ENCODE measurements around the gene RSRC1.

The RSRC1 gene

DNA sequence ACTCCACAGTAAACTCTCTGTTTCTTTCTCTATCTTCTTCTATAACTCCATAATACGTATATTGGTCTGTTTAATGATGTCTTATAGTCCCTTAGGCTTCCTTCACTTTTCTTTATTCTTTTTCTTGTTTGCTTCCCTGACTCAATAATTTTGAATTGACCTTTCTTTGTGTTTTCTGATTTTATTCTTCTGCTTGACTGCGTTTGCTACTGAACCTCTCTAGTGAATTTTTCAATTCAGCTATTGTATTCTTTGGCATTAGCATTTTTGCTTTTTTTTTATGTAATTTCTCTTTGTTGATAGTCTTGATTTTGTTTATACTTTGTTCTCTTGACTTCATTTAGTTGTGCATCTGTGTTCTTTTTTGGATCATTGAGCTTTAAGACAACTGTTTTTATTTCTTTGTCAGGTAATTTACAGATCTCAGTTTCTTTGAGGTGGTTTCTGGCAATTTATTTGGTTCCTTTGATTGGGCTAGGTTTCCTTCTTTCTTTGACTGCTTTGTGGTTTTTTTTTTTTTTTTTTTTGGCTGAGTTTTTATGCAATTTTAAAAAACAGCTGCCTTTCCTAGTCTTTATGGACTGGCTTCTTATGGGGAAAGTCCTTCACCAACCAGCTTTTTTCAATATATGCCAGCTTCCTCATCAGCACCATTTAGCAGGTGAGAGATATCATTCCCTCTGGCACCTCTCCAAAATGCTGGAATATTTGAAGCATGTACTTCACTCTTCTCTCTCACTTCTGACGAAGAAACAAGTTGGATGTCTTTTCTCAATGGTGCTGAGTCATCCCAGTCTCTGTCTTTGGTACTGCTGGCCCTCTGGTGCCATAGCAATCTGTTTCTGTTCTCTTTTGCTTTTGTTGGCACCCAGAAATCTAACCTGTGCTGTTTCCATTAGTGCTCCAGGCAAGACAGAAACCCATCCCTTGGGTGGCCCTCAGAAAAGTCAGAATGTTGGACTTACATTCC lies 17.6 kb downstream of the RSRC1 start:
- DNase-seq (ENCODE audit: low read depth in 3 of 3), result no peak

GRCh38 chr3:158128755-158129154 lies 18.9 kb downstream of the RSRC1 start:
- no peak for DNase-seq (ENCODE audit: low read depth in 3 of 3)

- no peak for DNase-seq (ENCODE audit: low read depth in 3 of 3)
Measured at GRCh38 chr3:158134363-158134762, 24.5 kb downstream of the RSRC1 start.

GRCh38 chr3:158140396-158140795 lies 30.5 kb downstream of the RSRC1 start:
- no peak for DNase-seq (ENCODE audit: low read depth in 3 of 3)

DNA sequence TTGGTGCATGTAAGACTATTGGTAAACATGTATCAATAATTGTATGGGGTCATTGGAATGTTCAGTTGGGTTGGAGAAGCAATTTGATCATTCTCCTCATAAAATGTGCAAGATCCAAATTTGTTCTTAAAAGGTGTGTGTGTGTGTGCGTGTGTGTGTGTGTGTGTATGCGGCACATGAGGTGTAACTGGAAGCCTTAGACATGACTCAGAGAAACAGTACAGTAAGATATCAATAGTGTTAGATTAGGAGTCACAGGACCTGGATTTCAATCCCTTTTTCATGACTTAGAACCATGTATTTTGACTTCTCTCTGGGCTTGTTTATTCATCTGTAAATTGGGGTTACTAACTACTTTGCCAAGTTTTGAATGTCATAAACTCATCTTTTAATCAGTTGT lies 38.3 kb downstream of the RSRC1 start:
- DNase-seq (ENCODE audit: low read depth in 3 of 3), result no peak

DNA sequence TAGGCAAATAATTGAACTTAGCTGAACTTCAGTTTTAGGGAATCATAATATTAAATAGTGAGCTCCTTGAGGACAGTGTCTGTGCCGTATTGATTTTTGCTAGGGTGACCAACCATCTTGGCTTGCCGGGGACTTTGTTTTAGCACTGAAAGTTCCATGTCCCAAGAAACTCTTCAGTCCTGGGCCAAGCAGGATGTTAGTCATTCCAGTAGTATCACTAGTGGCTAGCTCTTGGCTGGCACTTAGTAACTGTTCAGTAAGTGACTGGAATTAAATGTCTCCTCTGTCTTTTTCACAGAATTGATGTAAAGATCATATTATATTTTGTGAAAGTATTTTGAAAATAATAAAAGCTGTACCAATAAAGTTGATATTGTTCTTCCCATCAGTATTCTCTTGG lies 42.3 kb downstream of the RSRC1 start:
- DNase-seq (ENCODE audit: low read depth in 3 of 3), result no peak

- DNase-seq (ENCODE audit: low read depth in 3 of 3), result no peak
Measured at GRCh38 chr3:158158969-158159368, 49.1 kb downstream of the RSRC1 start.

- DNase-seq (ENCODE audit: low read depth in 3 of 3), result no peak
Measured at GRCh38 chr3:158159714-158160113, 49.8 kb downstream of the RSRC1 start.

- no peak for DNase-seq (ENCODE audit: low read depth in 3 of 3)
Measured at GRCh38 chr3:158160958-158161357, 51.1 kb downstream of the RSRC1 start.

GRCh38 chr3:158165141-158165655 lies 55.3 kb downstream of the RSRC1 start:
- no peak for DNase-seq (ENCODE audit: low read depth in 3 of 3)

DNA sequence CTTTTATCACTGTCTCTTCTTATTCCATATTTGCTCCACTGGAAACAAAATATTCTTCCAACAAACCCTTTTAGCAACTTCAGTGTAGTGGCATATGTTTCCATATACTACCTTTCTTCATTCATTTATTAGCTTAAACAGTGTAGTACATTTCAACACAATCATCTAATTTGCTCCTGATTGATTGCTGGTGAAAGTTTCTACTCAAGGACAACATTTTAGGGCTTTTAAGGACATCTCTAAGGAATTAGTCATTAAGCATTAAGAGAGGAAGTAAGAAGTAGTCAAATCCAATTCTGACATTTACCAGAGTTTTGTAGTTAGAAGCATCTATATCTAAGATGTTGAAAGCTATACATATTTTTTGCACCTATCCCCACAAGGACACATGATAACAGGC lies 55.8 kb downstream of the RSRC1 start:
- no peak for DNase-seq (ENCODE audit: low read depth in 3 of 3)

GRCh38 chr3:158166223-158166622 lies 56.3 kb downstream of the RSRC1 start:
- DNase-seq (ENCODE audit: low read depth in 3 of 3), result no peak

GRCh38 chr3:158167737-158168557 lies 58.1 kb downstream of the RSRC1 start:
- no peak for DNase-seq (ENCODE audit: low read depth in 3 of 3)

- no peak for DNase-seq (ENCODE audit: low read depth in 3 of 3)
Measured at GRCh38 chr3:158169091-158169491, 59.2 kb downstream of the RSRC1 start.

GRCh38 chr3:158181096-158181495 lies 71.2 kb downstream of the RSRC1 start:
- DNase-seq (ENCODE audit: low read depth in 3 of 3), result no peak

GRCh38 chr3:158185711-158186110 lies 75.8 kb downstream of the RSRC1 start:
- no peak for DNase-seq (ENCODE audit: low read depth in 3 of 3)

GRCh38 chr3:158200955-158201354 lies 91.1 kb downstream of the RSRC1 start:
- DNase-seq (ENCODE audit: low read depth in 3 of 3), result no peak

DNA sequence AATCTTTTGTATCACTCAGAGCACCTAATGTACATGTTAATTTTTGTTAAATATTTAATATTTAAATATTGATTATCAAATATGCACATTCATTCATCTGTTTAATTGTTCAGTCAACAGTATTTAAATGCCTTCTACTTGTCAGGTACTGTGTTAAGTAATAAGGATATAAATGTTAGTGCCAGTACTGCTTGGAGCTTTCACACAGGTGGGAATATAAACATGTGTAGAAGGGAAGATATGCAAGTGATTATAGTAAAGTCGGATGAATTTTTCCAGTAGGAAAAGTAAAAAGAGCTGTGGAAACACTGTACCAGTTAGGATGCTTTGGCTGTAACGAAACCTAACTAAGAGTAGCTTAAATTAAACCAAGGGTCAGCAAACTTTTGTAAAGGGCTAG lies 95.4 kb downstream of the RSRC1 start:
- no peak for DNase-seq (ENCODE audit: low read depth in 3 of 3)

GRCh38 chr3:158205994-158206393 lies 96.1 kb downstream of the RSRC1 start:
- no peak for DNase-seq (ENCODE audit: low read depth in 3 of 3)

DNA sequence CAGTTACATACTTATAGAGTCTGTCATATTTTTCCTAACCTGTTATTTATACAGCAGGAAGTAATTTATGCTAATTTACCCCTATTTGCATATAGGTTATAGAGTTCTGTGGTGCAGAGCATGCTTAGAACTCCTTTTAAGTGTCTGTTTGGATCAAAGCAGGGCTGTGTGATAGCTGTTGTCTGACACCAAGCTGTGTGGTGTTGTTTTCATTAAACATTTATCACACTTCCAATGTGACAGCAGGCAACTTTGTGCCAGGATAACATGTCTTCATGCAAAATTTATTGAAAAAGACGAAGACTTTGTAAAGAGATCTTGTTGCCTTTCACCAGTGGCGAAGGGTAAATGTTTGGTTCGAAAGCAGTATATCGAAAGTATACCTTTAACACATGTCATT lies 100.2 kb downstream of the RSRC1 start:
- DNase-seq (ENCODE audit: low read depth in 3 of 3), result no peak

DNA sequence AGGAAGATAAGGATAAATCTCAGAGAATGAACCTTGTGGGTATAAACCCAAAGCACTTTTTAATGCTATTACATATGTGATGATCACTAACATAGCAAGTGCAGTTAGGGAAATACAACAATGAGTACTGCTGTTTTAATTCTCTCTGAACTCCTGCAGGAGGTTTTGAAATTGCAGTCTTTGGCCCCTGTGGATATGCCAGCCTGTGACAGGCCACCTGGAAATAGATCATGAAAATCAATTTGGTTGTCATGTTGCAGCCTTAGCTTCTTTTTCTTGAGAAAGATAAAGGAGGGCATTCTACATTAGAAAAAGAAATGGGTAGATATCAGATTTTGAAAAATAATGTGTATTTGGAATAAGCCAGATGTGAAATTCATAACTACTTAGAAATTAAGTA lies 103.6 kb downstream of the RSRC1 start:
- DNase-seq (ENCODE audit: low read depth in 3 of 3), result no peak

- DNase-seq (ENCODE audit: low read depth in 3 of 3), result no peak
Measured at GRCh38 chr3:158217992-158218391, 108.1 kb downstream of the RSRC1 start.

DNA sequence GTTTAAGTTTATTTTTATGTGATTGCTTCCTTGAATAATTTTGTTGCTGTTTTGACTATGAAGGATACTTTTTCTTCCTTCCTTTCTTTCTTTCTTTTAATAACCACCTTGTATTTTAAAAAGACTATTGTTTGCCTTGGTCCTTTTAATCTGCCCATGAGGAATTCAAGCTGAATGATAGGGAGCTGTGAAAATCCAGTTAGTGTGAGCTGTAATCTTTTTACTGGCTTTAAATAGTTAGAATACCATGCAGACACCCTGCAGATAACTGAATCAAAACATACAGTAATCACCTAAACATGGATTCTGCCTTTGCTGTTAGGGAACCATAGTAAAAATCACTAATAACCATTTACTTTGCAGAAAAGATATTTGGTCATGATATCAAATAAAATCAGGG lies 110.7 kb downstream of the RSRC1 start:
- DNase-seq (ENCODE audit: low read depth in 3 of 3), result no peak
